ENCODE data around the gene ADAMTS16.

Gene ADAMTS16

DNA sequence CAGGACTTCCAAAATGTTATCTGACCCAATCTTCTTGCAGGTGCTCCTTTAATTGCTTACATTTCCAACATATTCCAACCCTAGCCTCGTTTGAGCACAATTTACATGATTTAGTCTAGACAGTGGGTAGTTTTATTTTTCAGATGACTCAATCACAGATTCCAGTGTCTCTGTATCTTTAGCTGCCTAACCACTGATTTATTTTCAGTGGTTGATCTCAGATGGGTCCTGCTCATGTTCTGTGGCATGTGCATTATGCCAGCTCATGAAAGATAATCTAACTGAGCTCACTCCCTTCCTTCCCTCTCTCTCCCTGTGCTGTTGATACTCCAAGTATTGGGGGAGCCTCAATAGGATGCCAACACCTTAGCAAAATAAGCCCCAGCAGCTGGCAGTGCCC is 176.2 kb downstream of the ADAMTS16 start:
- DNase-seq (ENCODE audit: low read depth), result no peak

DNA sequence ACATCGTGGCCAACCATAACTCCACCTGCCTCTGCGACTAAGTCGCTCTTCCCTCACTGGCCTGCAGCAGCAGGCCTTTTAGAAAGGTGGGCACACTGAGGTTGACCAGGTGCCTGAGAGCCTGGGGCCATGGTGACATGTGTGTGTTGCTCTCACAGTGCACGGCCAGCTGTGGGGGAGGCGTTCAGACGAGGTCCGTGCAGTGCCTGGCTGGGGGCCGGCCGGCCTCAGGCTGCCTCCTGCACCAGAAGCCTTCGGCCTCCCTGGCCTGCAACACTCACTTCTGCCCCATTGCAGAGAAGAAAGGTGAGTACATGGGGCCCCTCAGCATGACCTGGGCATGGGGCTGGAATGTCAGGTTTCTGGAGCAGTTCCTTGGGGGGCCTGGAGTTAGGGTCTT is 177.8 kb downstream of the ADAMTS16 start:
- no peak for DNase-seq (ENCODE audit: low read depth)

DNA sequence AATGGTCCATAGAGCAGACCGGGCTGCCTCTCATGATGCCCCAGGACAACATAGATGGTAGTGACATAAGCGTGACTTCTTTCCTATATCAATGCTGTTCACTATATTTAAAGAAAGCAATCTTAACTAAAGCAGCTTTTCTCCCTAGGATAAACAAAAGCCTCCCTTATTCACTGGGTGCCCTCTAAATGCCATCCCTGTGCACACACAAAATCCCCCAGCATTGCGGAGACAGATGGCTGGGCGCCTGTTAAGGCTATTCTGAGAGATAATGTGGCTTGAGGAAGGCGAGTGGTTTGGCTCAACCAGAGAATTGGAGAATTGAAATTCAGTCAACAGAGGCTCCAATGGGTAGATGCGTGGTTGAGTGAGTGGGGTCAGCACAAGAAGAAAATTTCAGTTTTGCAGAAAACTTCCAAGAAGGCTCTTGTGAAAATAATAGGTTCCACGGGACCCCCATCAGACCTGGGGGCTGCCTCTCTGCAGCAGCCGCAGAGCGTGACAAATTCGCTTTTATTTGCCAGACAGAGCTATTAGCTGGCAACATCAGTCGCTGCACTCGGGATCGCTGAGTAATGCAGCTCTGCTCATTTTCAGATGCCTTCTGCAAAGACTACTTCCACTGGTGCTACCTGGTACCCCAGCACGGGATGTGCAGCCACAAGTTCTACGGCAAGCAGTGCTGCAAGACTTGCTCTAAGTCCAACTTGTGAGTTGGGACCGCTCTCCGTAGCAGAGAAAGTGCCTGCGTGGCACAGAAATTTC is 178.5 kb downstream of the ADAMTS16 start:
- no peak for DNase-seq (ENCODE audit: low read depth)

DNA sequence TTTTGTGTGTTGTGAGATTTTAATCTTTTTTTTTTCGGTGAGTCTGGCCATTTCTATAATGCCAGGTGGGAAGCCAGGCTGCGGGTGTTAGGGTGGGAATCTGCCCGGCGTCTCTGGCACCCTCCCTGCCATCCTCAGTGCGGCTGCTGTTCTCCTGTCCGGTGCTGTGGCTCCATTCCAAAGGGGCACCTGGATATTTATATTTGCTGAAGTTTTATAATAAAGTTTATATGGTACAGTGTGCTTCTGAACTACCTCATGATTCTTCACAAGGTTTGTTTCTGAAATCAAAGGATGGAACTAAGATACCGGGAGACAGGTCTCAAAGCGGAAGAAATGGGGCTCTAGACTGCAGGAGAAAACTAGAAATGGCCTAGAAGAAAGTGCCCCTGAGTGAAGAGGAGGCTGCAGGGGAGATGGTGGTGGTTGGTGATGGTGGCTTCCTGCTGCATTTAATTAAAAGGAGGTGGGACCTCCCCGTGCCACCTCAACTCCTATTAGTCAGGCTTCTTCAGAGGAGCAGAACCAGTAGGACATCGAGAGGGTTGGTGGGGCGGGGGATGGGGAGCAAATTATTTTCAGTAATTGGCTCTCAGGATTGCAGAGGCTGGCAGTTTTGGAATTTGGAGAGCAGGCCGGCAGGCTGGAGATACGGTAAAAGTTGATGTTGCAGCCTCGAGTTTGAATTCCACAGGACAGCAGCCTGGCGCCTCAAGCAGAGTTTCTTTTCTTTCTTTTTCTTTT is 180.1 kb downstream of the ADAMTS16 start:
- DNase-seq (ENCODE audit: low read depth), result no peak

DNA sequence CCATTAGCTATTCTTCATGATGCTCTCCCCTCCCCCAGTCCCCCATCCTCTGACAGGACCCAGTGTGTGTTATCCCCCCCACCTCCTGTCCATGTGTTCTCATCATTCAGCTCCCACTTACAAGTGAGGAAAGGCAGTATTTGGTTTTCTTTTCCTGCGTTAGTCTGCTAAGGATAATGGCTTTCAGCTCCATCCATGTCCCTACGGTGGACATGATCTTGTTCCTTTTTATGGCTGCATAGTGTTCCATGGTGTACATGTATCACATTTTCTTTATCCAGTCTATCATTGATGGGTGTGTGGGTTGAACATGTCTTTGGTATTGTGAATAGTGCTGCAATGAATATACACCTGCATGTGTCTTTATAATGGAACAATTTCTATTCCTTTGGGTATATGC is 181.0 kb downstream of the ADAMTS16 start:
- no peak for DNase-seq (ENCODE audit: low read depth)

DNA sequence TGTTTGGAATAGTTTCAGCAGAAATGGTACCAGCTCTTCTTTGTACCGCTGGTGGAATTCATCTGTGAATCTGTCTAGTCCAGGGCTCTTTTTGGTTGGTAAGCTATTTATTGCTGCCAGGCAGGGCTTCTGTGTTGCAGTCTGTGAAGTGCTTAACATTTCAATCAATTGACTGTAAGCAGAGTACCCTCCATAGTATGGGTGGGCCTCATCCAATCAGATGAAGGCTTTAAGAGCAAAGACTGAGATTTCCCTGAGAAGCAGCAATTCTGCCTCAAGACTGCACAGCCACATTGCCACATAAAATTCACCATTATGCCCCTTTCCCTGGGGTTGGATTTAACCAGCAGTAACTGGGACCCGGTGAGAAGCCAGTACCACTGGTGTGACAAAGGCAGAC is 183.4 kb downstream of the ADAMTS16 start:
- DNase-seq (ENCODE audit: low read depth), result no peak

DNA sequence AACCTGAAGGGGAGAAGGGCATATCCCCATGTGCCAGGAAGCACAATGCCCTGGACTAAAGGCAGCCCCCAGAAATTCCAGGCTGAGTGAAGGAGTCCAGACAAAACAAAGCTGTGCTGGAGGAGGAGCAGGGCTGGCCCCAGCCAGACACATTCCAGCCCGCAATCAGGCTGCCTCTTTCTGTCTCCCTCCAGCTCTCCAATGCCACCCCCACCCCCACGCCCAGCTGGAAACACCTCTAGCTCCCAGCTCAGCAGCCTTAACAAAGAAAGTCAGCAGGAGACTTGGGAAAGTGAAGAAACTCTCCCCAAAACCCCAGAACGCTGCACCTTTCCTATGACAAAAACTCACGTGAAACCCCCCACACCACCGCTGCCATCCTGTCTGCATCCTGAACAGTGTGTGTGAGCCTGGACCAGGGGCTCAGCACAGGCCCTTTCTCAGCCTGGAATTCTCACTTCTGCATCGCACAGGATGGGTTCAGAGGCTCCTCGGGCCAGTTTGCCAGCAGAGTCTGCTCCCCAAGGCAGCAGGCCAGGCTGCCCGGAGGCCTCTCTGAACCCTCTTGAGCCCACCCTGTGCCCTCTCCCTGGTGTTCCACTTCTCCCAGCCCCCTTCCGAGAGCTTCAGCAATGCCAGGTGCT is 186.1 kb downstream of the ADAMTS16 start:
- no peak for DNase-seq (ENCODE audit: low read depth)

DNA sequence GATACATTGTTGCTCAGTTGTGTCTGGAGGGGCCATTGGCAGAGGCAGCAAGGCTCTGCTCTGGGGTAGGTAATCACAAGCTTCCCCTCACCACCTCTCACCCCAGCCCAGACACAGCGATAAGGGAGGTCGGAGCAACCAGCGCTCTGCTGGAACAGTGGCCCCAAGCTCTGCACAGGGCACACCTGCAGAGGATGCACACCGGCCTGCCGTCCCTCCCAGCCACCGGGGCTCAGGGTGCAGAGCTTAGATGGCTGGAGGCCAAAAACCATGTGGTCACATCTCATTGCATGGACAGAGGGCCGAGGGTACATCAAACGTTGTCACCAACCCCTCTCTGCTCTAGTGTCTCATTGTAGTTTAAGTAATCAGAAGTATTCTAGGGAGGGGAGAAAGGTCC is 187.0 kb downstream of the ADAMTS16 start:
- no peak for DNase-seq (ENCODE audit: low read depth)

DNA sequence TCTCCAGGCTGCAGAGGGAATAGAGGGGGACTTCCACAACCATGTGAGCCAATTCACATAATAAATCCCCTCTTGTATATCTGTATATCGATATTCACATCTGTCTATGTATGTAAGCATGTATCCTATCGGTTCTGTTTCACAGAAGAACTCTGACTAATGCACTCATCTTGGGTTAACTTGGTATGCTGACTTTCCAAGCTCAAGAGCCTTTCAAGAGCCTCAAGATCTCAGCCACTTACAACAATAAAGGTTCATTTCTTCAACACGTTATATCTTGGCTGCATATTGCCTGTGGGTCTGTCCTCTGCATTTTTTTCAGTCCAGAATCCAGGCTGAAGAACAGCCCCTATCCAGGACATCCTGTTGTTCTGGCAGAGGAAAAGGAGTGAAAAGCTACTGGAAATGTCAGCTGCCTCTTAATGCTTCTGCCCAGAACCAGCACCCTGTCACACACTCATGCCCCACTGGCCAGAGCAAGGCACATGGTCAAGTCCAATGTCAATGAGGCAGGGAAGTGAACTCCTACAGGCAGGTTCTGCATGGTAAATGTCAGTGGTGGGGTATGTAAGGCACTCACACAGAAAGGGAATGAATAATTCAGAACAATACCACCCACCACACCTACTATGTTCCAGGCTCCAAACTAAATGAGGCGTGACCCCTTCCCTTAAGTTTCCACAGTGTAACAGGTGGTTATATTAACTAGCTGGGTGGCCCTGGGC is 190.8 kb downstream of the ADAMTS16 start:
- no peak for DNase-seq (ENCODE audit: low read depth)

DNA sequence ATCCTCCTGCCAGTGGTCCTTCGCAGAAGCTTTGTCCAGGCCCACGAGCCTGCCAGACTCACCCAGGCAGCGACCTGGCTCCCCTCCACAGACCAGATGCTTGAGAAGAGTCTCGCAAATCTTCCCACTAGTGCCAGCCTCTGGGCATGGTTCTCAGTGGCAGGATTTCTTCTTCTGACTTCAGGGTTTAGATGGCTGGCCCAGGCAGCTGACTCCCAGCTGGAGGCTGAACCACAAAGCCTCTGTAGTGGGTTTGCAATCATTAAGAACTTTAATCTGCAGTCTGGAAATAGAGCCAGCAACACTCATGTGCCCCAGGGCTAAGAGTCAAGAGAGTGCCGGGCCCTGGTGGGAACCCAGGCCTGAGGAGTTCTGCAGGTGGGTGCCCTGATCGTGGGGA is 191.7 kb downstream of the ADAMTS16 start:
- no peak for DNase-seq (ENCODE audit: low read depth)

DNA sequence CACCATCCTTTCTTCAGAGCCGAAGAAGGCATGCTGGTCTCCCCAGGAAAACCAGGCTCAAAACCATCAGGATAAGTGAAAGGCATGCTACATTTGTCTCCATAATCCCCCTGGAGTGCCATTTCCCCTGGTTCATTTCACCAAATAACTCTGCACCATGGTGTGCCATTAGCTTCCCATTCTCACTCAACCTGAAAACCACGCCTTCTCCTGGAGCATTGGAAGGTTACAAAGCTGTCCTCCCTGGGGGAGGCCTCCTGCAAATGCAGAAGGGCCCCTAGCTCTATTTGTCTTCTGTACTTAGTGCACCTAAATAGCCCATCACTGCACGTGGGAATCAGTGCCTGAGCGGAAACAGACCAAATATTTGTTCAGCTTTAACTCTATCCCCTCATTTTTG is 192.2 kb downstream of the ADAMTS16 start:
- DNase-seq (ENCODE audit: low read depth), result no peak

DNA sequence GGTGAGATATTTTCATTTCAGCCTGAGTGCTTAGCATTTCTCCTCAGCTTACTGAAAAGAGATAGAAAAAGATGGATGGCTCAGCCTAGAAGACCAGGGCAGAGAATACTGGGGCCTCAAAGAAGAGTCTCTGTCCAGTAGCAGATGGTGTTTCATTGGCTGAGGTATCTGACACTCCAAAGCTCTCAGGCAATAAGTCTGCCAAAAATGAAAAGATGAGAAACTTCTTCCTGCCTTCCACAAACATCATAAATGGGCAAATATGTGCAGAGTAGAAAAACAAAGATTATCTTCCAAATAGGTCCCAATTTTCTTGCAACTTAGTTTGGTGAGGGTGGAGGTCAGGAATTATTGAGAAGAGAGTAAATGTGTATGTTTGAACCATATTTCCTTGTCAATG is 195.0 kb downstream of the ADAMTS16 start:
- no peak for DNase-seq (ENCODE audit: low read depth)

DNA sequence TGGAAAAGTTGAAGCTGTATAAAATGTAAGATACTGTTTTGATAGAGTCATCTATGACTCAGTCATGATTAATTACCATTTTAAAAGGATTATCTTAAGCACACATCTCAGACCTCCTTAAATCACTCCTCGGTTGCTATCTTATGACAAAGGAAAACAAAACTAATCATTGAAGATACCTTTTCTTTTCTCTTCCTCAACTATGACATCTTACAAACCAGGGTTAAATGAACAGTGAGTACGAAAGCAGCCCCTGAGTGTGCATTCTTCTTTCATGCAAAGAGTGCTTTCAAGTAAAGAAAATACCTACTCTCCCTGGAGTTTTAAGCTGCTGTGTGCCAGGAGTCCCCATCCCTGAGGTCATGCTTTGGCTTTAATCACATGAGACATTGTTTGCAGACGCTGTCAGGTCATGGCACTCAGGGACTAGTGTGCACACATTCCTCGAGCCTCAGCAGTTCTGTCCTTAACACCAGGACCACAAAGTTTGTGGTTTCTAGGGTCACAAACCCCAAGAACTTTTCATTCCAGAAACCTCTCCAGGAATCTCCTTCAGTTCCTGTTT is 195.7 kb downstream of the ADAMTS16 start:
- no peak for DNase-seq (ENCODE audit: low read depth)

DNA sequence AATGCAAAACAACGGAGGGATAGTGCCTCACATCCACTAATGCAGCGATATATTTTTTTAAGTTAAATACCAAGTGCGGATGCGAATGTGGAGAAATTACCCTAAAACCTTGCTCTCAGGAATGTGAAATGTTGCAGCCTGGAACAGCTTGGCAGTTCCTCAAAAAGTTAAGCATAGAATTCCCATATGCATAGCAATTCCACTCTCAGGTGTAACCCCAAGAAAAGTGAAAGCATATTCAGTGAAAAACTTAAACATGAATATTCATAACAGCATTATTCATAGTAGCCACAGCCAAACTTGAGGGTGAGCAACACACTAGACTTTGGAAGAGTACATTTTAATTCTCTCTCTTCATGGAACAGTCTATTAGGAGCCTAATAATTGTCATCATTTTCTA is 199.1 kb downstream of the ADAMTS16 start:
- DNase-seq (ENCODE audit: low read depth), result no peak

DNA sequence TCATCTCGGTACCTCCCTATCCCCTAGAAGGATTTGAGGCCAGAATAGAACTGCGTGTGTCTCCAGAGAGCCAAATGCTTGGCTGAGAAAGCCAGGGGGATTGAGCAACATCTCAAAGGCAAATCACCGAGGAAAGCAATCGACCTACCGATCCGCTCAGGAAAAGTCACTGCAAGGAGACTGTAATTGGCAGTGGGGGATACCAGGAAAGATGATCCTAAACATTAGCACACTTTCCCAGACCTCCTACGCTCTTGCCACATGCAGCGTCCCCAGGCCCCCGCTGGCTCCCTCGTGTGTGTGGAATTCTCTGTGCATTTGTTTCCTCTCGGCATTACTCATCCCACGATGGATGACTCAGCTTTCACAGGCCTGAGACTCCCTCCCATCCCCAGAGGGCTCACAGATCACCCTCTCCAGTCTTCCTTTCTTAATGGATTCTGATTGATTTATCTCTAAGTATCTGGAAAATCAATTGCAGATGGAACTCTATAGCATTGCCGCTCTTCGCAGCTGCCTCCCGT is 200.1 kb downstream of the ADAMTS16 start:
- DNase-seq (ENCODE audit: low read depth), result no peak

DNA sequence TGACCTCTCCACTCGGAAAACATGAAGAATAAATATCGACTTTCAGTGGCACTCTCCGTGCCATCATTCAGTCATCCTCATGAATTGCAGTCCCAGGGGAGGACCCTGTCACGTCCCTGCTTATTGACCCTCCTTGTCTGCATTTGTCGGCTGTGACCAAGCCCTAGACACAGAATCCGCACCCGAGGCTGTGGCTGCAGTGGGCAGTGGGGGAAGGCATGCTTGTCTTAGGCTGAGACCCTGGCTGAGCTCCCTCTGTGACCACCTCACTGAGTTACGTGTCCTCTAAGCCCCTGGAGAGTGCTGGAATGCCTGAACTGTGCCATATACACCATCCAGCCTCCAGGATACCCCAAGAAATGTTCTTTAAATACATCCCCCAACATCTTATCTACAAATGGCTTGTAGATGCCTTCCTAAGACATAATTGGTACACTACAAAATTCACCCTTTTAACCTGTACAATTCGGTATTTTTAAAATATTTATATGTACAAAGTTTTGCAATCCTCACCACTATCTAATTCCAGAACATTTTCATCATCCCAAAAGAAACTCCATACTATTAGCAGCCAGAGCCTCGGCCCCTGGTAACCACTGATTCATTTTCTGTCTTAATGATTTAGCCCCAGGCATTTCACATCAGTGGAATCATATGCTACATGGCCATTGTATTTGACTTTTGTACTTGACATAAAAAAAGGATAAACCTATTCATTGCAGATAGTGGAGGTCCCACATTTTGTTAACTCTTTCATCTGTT is 201.6 kb downstream of the ADAMTS16 start:
- DNase-seq (ENCODE audit: low read depth), result no peak

DNA sequence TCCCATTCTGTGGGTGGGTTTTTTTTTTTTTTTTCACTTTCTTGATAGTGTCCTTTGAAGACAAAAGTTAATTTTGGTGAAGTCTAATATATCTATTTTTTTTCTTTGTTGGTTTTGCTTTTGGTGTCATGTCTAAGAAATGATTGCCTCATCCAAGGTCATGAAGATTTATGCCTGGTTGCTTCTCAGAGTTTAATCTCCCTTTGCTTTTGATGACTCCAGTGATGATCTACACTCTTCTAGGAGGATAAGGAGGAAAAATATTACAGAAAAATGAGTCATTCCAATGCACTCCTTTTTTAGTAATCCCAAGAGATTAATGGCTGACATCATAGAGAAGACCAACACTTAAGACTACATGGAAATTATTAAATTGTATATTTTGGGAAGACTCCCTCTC is 202.7 kb downstream of the ADAMTS16 start:
- DNase-seq (ENCODE audit: low read depth), result no peak

DNA sequence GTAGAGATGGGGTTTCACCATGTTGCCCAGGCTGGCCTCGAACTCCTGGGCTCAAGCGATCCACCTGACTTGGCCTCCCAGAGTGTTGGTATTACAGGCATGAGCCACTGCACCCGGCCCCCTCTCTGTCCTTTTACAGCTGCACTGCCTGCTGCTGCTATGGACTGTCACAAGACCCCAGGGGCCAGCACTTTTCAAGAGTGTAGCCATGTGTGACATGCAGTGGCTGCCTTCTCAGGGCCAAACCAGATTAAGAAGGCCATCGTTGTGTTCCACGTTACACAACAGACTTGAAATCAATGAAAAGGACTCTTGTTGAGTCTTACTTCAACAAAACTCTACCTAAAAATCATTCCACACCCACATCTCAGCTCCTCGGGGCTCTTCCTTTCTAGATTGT is 203.4 kb downstream of the ADAMTS16 start:
- DNase-seq (ENCODE audit: low read depth), result no peak

DNA sequence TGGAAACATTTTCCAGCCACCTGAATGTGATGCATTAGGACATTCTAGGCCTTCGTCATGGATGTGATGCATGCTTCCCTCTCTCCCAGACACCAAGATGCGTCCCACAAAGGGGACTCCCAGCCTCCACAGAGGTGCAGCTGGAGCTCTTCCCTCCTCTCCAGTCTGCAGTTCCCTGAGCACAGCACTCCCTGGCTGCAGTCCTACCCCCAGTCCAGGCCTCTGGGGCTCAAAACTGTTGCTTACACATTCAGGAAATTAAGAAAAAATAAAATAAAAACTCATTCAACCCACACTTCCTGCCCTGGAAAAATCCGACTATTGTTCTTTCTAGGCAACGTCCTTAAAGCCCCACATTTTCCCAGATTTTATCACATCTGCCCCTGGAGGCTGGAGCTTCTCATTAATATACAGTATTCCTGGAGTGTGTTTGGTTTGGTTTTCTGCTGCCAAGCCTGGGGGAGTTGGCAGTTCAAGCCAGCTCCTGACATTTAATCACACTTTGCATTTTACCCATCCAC is 204.0 kb downstream of the ADAMTS16 start:
- DNase-seq (ENCODE audit: low read depth), result no peak

DNA sequence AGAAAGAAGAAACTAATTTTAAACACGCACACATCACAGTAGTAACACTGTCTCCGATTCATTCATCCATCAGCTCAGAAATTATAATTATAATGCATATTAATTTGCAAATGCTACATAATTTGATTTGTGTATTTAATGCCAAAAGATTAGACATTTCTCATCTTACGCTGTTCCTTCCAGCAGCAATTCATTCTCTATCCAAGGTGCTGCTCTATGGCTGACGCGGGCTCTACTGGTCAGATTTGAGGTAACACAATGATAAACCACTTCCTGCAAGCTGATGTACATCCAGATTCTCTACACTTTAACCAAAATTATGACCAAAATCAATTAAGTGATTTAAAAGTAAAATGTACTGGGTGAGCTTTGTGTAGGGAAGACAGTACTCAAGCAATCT is 204.5 kb downstream of the ADAMTS16 start:
- DNase-seq (ENCODE audit: low read depth), result no peak

DNA sequence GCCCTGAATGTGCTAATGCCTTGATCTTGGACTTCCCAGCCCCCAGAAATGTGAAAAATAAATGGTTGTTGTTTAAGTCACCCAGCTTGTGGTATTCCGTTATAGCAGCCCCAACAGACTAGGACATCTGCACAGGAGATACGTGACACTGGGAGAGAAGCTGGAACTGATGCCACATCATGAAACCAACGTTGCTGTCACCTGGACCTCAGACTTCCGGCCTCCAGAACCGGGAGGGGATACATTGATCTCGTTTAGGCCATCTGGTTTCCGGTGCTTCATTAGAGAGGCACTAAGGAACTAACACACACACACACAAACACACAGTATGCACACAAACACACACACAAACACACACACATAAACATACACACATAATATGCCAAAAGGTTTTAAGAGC is 207.3 kb downstream of the ADAMTS16 start:
- no peak for DNase-seq (ENCODE audit: low read depth)

Data from stimulated activated CD8-positive, alpha-beta memory T cell treated with anti-CD3 and anti-CD28 coated beads, Interleukin-4, amount 100 ng/mL, for 24 hours (primary cell).